MM.1S (cell line): ENCODE measurements around the gene MYO16.
"Not testable (repeated sequence)": the region's sequence is repeated elsewhere in the genome, so short reads cannot be mapped to it uniquely, and the experiment has no call there.

Experiments
- DNase-seq: peaks from one replicate; pipeline ENCODE4 v3.0.0-alpha.2; 2015
- H2AFZ ChIP-seq: fragments of 300-600 bp; sonication (generic); 2 replicates; pipeline ENCODE4 v1.6.0; 2016; ENCODE audit warnings: antibody characterized with exemption, low read length
- H3F3A ChIP-seq: fragments of 300-600 bp; sonication (generic); 2 replicates; pipeline ENCODE4 v1.6.1; 2016; ENCODE audit warnings: mild to moderate bottlenecking, antibody characterized with exemption, low read length, moderate library complexity, mixed read lengths; ENCODE audit not compliant: insufficient read depth
- H3K27ac ChIP-seq: fragments of 300-600 bp; sonication (generic); 2 replicates; pipeline ENCODE4 v1.5.1; 2016; ENCODE audit warnings: mild to moderate bottlenecking, low read length
- H3K27me3 ChIP-seq: fragments of 300-600 bp; sonication (generic); replicated peaks from 2 replicates; pipeline ENCODE4 v1.6.0; 2016; ENCODE audit warnings: low read length; ENCODE audit not compliant: insufficient read depth
- H3K36me3 ChIP-seq: fragments of 300-600 bp; sonication (generic); replicated peaks from 2 replicates; pipeline ENCODE4 v1.6.1; 2016; ENCODE audit warnings: mild to moderate bottlenecking, low read length, mixed read lengths; ENCODE audit not compliant: insufficient read depth
- H3K4me1 ChIP-seq: fragments of 300-600 bp; sonication (generic); 2 replicates; pipeline ENCODE4 v1.6.1; 2016; ENCODE audit warnings: low read length, mixed read lengths
- H3K4me2 ChIP-seq: fragments of 300-600 bp; sonication (generic); 2 replicates; pipeline ENCODE4 v1.6.0; 2016; ENCODE audit warnings: low read depth, low read length
- H3K4me3 ChIP-seq: fragments of 300-600 bp; sonication (generic); 2 replicates; pipeline ENCODE4 v1.5.1; 2016; ENCODE audit warnings: low read length, mixed read lengths
- H3K79me2 ChIP-seq: fragments of 300-600 bp; sonication (generic); 2 replicates; pipeline ENCODE4 v1.6.1; 2016; ENCODE audit warnings: mixed run types, low read length, mixed read lengths
- H3K9ac ChIP-seq: fragments of 300-600 bp; sonication (generic); 2 replicates; pipeline ENCODE4 v1.6.1; 2016; ENCODE audit warnings: low read length, mixed read lengths
- H3K9me2 ChIP-seq: fragments of 300-600 bp; sonication (generic); replicated peaks from 2 replicates; pipeline ENCODE4 v1.6.1; 2016; ENCODE audit warnings: mild to moderate bottlenecking, low read length, mixed read lengths; ENCODE audit not compliant: insufficient read depth
- H3K9me3 ChIP-seq: fragments of 300-600 bp; sonication (generic); replicated peaks from 2 replicates; pipeline ENCODE4 v1.6.1; 2016; ENCODE audit warnings: mild to moderate bottlenecking, low read length, mixed read lengths; ENCODE audit not compliant: insufficient read depth
- H4K20me1 ChIP-seq: fragments of 300-600 bp; sonication (generic); 2 replicates; pipeline ENCODE4 v1.6.1; 2016; ENCODE audit warnings: mild to moderate bottlenecking, low read length, moderate library complexity, mixed read lengths; ENCODE audit not compliant: insufficient read depth
- CTCF ChIP-seq: fragments of 300-600 bp; sonication (generic); IDR thresholded peaks from 2 replicates; pipeline ENCODE4 v1.5.1; 2016; ENCODE audit warnings: antibody characterized with exemption, low read length, mixed read lengths
- EZH2 ChIP-seq: fragments of 300-600 bp; sonication (generic); optimal IDR thresholded peaks from 2 replicates; pipeline ENCODE3; 2017; ENCODE audit warnings: low read depth, mild to moderate bottlenecking, antibody characterized with exemption, low read length, mixed read lengths
- EZH2phosphoT487 ChIP-seq: fragments of 300-600 bp; sonication (generic); IDR thresholded peaks from 2 replicates; pipeline ENCODE4 v1.6.1; 2018; ENCODE audit warnings: antibody characterized with exemption, low read length

The MYO16 gene

GRCh38 chr13:108987944-108988343, 358.5 kb downstream of the MYO16 start:
- TF ChIP-seq CTCF = no peak
- no peak for TF ChIP-seq EZH2
- no peak for TF ChIP-seq EZH2phosphoT487
- H3K27me3 ChIP-seq = no peaks in the 10 kb centered on the region
- H3K9me2 ChIP-seq = no peaks in the 10 kb centered on the region
- no peaks in the 10 kb centered on the region for H3K4me1 ChIP-seq
- no peaks in the 10 kb centered on the region for H3F3A ChIP-seq
- no peak overlapping the region for H2AFZ ChIP-seq
- H3K4me2 ChIP-seq = no peak overlapping the region
- H3K79me2 ChIP-seq = no peaks in the 10 kb centered on the region
- no peaks in the 10 kb centered on the region for H3K9me3 ChIP-seq
- DNase-seq = no peak
- H3K27ac ChIP-seq = no peak overlapping the region
- H3K4me3 ChIP-seq = no peak overlapping the region
- no peaks in the 10 kb centered on the region for H3K36me3 ChIP-seq
- H4K20me1 ChIP-seq = no peaks in the 10 kb centered on the region
- no peak overlapping the region for H3K9ac ChIP-seq

GRCh38 chr13:108991416-108991815, 362.0 kb downstream of the MYO16 start:
- H3K9ac ChIP-seq, H3K36me3 ChIP-seq, H3K27me3 ChIP-seq, H3K4me1 ChIP-seq, H3K9me2 ChIP-seq, H3K79me2 ChIP-seq, H3K4me2 ChIP-seq, H3K4me3 ChIP-seq, H4K20me1 ChIP-seq, DNase-seq, H3K9me3 ChIP-seq, H2AFZ ChIP-seq, H3K27ac ChIP-seq, H3F3A ChIP-seq: not testable (repeated sequence)

GRCh38 chr13:108993346-108993745, 363.9 kb downstream of the MYO16 start:
- no peaks in the 10 kb centered on the region for H3K9me3 ChIP-seq
- H3F3A ChIP-seq = no peaks in the 10 kb centered on the region
- H3K4me2 ChIP-seq = no peak overlapping the region
- no peaks in the 10 kb centered on the region for H3K4me1 ChIP-seq
- no peak overlapping the region for H3K27ac ChIP-seq
- H3K9ac ChIP-seq = no peak overlapping the region
- DNase-seq = no peak
- TF ChIP-seq CTCF (no peak), EZH2 (no peak), EZH2phosphoT487 (no peak)
- H2AFZ ChIP-seq = no peak overlapping the region
- H3K79me2 ChIP-seq = no peaks in the 10 kb centered on the region
- no peaks in the 10 kb centered on the region for H3K9me2 ChIP-seq
- no peak overlapping the region for H3K4me3 ChIP-seq
- H4K20me1 ChIP-seq = no peaks in the 10 kb centered on the region
- no peaks in the 10 kb centered on the region for H3K36me3 ChIP-seq
- H3K27me3 ChIP-seq = no peaks in the 10 kb centered on the region

- no peak for TF ChIP-seq EZH2phosphoT487
- TF ChIP-seq EZH2 = no peak
- TF ChIP-seq CTCF = no peak
- no peaks in the 10 kb centered on the region for H3K4me1 ChIP-seq
- no peaks in the 10 kb centered on the region for H3K79me2 ChIP-seq
- H3K27ac ChIP-seq = no peak overlapping the region
- no peaks in the 10 kb centered on the region for H4K20me1 ChIP-seq
- H3K4me3 ChIP-seq = no peak overlapping the region
- H3K4me2 ChIP-seq = no peak overlapping the region
- H3K9ac ChIP-seq = no peak overlapping the region
- no peaks in the 10 kb centered on the region for H3F3A ChIP-seq
- H3K27me3 ChIP-seq = no peaks in the 10 kb centered on the region
- no peak overlapping the region for H2AFZ ChIP-seq
- H3K9me3 ChIP-seq = no peaks in the 10 kb centered on the region
- DNase-seq = no peak
- H3K36me3 ChIP-seq = no peaks in the 10 kb centered on the region
- no peaks in the 10 kb centered on the region for H3K9me2 ChIP-seq
These were observed 367.0 kb downstream of the MYO16 start for GRCh38 chr13:108996430-108996829.
